IMR-90 (cell line): ENCODE results near the gene PIP5K1C.

Experiments
- BHLHE40 ChIP-seq: fragments of 150-350 bp; IDR thresholded peaks from 2 replicates; pipeline ENCODE4 v1.6.1; 2016; ENCODE audit warnings: mild to moderate bottlenecking, low read depth, low read length
- SMC3 ChIP-seq: fragments of 150-350 bp; IDR thresholded peaks from 2 replicates; pipeline ENCODE4 v1.6.1; 2016; ENCODE audit warnings: low read depth, mild to moderate bottlenecking, antibody characterized with exemption, low read length, moderate library complexity
- TF ChIP-seq, protein P1 (sequence below): conservative IDR thresholded peaks from 2 replicates; pipeline ENCODE4 v1.5.1; 2012; ENCODE audit warnings: mild to moderate bottlenecking, low read depth, low read length, improper control_type of control experiment

DNA sequence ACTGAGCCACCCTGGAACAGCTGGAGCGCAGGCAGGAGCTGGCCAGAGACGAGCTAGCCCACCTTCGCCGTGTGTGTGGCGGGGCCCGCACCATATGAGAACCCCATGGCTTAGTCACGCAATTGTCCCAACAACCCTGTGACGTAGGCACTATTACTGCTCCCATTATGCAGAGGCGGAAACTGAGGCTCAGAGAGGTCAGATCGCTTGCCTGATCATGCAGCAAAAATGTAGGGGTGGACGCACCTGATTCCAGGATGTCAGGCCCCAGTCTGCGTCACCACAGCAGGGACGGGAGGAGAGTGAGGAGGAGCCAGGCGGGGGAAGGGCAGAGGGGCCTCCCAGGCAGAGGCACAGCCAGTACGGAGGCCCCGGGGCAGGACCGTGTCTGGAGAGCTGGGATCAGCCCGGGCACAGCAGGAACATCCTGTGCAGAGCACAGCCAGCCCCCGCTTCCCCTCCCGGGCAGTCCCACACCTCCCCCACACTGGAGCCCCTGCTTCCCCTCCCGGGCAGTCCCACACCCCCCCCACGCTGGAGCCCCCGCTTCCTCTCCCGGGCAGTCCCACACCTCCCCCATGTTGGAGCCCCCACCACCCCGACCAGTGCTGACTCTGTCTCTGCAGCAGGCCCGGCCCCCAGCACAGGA lies 16.7 kb downstream of the PIP5K1C start:
- TF ChIP-seq, protein P1, sequence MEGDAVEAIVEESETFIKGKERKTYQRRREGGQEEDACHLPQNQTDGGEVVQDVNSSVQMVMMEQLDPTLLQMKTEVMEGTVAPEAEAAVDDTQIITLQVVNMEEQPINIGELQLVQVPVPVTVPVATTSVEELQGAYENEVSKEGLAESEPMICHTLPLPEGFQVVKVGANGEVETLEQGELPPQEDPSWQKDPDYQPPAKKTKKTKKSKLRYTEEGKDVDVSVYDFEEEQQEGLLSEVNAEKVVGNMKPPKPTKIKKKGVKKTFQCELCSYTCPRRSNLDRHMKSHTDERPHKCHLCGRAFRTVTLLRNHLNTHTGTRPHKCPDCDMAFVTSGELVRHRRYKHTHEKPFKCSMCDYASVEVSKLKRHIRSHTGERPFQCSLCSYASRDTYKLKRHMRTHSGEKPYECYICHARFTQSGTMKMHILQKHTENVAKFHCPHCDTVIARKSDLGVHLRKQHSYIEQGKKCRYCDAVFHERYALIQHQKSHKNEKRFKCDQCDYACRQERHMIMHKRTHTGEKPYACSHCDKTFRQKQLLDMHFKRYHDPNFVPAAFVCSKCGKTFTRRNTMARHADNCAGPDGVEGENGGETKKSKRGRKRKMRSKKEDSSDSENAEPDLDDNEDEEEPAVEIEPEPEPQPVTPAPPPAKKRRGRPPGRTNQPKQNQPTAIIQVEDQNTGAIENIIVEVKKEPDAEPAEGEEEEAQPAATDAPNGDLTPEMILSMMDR: no peak
- TF ChIP-seq SMC3: no peak
- TF ChIP-seq BHLHE40: no peak
